ENCODE data around the gene IPP. TPM values are rescaled to one million over a fixed set of nuclear protein-coding genes. Genes with fewer than 3 reads are reported as not detected.
A peak's percentile ranks its signal among the peaks of the same experiment; 100 is the strongest.

The IPP gene
- total RNA-seq, 4 donors from 2014 or later = 1.2 to 25.6 (median 13.6) TPM

- peak; percentile 98 for DNase-seq
- H3K27me3 ChIP-seq = no peaks in the 10 kb centered on the region
- intact Hi-C loops (cut with DNase I; ENCODE audit: low total_unique reads) = no loop called here
- no peaks in the 10 kb centered on the region for H3K36me3 ChIP-seq
- TF ChIP-seq POLR2A (IDR thresholded peaks at IDR 0.05) = peak; percentile 73 to 92
- TF ChIP-seq, protein P1, sequence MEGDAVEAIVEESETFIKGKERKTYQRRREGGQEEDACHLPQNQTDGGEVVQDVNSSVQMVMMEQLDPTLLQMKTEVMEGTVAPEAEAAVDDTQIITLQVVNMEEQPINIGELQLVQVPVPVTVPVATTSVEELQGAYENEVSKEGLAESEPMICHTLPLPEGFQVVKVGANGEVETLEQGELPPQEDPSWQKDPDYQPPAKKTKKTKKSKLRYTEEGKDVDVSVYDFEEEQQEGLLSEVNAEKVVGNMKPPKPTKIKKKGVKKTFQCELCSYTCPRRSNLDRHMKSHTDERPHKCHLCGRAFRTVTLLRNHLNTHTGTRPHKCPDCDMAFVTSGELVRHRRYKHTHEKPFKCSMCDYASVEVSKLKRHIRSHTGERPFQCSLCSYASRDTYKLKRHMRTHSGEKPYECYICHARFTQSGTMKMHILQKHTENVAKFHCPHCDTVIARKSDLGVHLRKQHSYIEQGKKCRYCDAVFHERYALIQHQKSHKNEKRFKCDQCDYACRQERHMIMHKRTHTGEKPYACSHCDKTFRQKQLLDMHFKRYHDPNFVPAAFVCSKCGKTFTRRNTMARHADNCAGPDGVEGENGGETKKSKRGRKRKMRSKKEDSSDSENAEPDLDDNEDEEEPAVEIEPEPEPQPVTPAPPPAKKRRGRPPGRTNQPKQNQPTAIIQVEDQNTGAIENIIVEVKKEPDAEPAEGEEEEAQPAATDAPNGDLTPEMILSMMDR (IDR thresholded peaks at IDR 0.05) = peak in 1 of 4 experiments; percentile 1
- H3K4me3 ChIP-seq = peak overlapping the region; percentile 77 to 94
- H3K9me3 ChIP-seq = no peaks in the 10 kb centered on the region
- peaks cover 0 to 5% of the 10 kb centered on the region in 2 donors for H3K4me1 ChIP-seq
- peak overlapping the region; percentile 98 to 99 for H3K27ac ChIP-seq
Observed at GRCh38 chr1:45687014-45687753, 63.3 kb downstream of the IPP start.

- intact Hi-C loops (cut with DNase I; ENCODE audit: low total_unique reads) = no loop called here
- TF ChIP-seq, protein P1 (IDR thresholded peaks at IDR 0.05) = peak in 2 of 4 experiments; percentile 2 to 26
- TF ChIP-seq POLR2A (IDR thresholded peaks at IDR 0.05) = peak; percentile 77 to 82
- peak within 1 kb of the TSS; percentile 98 to 99 for H3K27ac ChIP-seq
- H3K4me3 ChIP-seq = peak within 1 kb of the TSS; percentile 77 to 94
- DNase-seq = peak; percentile 98
- H3K36me3 ChIP-seq = no peaks in the 10 kb centered on the region
- H3K27me3 ChIP-seq = no peaks in the 10 kb centered on the region
- H3K4me1 ChIP-seq = peaks cover 6 to 7% of the 10 kb centered on the region in 2 donors
- no peaks in the 10 kb centered on the region for H3K9me3 ChIP-seq
Observed at GRCh38 chr1:45686288-45687013, 64.0 kb downstream of the IPP start, which contains the start of gene GPBP1L1. Gene GPBP1L1, minus strand, starts transcription at chr1:45686533. Its CDS starts 27,446 bp downstream, at chr1:45659087.

DNA sequence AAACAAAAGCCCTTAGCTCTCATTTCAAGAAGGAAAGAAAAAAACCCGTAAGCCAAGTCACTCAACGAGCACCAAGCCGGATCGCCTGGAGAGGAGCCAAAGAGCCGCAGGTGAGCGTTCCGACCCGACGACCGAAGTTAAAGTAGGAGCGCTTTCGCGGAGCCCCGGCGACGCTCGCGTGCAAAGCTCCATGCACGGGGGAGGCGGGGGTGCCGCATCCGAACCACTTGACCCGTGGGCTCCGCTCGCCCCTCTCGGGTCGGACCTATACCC lies 64.5 kb downstream of the IPP start:
- Histone ChIP-seq H3K27ac (peak overlapping the region; percentile 98 to 99), H3K36me3 (no peaks in the 10 kb centered on the region), H3K27me3 (no peaks in the 10 kb centered on the region), H3K9me3 (no peaks in the 10 kb centered on the region), H3K4me1 (peaks cover 7 to 10% of the 10 kb centered on the region in 2 donors), H3K4me3 (peak overlapping the region; percentile 77 to 94)
- intact Hi-C loops (cut with DNase I; ENCODE audit: low total_unique reads) = no loop called here
- peak; percentile 61 to 74 for DNase-seq
- no peak for TF ChIP-seq POLR2A (IDR thresholded peaks at IDR 0.05)
- TF ChIP-seq, protein P1 (IDR thresholded peaks at IDR 0.05) = no peak

DNA sequence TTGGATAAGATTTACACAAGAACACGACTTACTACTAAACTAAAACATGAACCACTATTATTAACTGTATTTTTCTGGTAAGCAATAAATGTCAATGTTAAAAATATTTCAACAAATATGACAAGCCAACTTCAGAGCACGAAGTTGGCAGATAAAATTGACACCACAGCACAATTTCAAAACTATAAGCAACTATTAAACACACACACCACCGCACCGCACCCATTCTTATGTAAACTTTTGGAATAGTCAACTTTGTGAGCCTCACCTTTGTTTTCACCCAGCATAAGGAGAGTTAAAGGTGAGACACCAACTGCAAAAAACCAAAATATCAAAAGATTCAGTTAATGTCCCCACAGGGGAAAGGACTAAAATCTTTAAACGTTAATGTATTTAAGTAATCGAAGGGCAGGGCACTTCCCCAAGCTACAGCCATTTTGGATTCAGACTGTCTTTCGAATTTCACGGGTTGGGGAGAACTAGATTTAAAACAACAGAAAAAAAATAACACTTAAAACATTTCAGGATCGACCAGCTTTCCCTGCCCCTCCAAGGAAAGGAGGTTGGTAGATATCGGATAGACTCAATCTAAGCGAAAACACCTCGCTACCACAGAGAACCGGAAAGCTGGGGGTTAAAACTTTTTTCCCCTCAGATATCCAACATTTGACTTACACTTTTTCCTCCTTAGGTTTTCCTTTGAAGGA lies 65.0 kb downstream of the IPP start:
- TF ChIP-seq, protein P1 (IDR thresholded peaks at IDR 0.05) = no peak
- no peak for TF ChIP-seq POLR2A (IDR thresholded peaks at IDR 0.05)
- Histone ChIP-seq H3K4me3 (peak overlapping the region; percentile 77 to 94), H3K4me1 (peaks cover 7 to 10% of the 10 kb centered on the region in 2 donors), H3K27ac (peak overlapping the region; percentile 98 to 99), H3K36me3 (no peaks in the 10 kb centered on the region), H3K9me3 (no peaks in the 10 kb centered on the region), H3K27me3 (no peaks in the 10 kb centered on the region)
- intact Hi-C loops (cut with DNase I; ENCODE audit: low total_unique reads) = no loop called here
- no peak for DNase-seq
